GM10248 (cell line): ENCODE data around the gene ANO2.

Experiments
- CTCF ChIA-PET: fragments of 300-600 bp; sonication (Branson Sonifier 250); formaldehyde crosslinking; extraction: SDS; loops from one replicate; lab custom pipeline; 2021; ENCODE audit warnings: antibody characterized with exemption; lab: Yijun Ruan, JAX
- POLR2A ChIA-PET: fragments of 350-650 bp; sonication (Branson Sonifier 250); formaldehyde crosslinking; extraction: SDS; loops from one replicate; lab custom pipeline; 2020; ENCODE audit warnings: antibody characterized with exemption; lab: Yijun Ruan, JAX
- DNase-seq: peaks from one replicate; pipeline ENCODE4 v3.0.0; 2012; ENCODE audit errors: extremely low spot score
- CTCF ChIP-seq: IDR thresholded peaks from 2 replicates; pipeline ENCODE4 v1.5.1; 2012; ENCODE audit warnings: mild to moderate bottlenecking, low read depth; ENCODE audit errors: extremely low read depth, missing control alignments, control extremely low read depth

The ANO2 gene

GRCh38 chr12:5776091-5776490 is 169.0 kb downstream of the ANO2 start:
- CTCF ChIA-PET: interaction anchor here (1.0 to 1.6 kb wide), 5 partner anchors 9 to 36 kb away, joined by 3 to 8 read pairs (median 3); no protein-coding TSS in a partner anchor
- DNase-seq: no peak
- TF ChIP-seq CTCF: no peak
- POLR2A ChIA-PET: no interaction called here

- TF ChIP-seq CTCF: no peak
- ChIA-PET CTCF (interaction anchor here (2.8 kb wide), 1 partner anchor 19 kb away, joined by 9 read pairs; no protein-coding TSS in a partner anchor), POLR2A (no interaction called here)
- no peak for DNase-seq
These were observed 171.5 kb downstream of the ANO2 start for GRCh38 chr12:5773550-5773949.

GRCh38 chr12:5771756-5772155 is 173.3 kb downstream of the ANO2 start:
- POLR2A ChIA-PET: no interaction called here

GRCh38 chr12:5770727-5771126 is 174.3 kb downstream of the ANO2 start:
- DNase-seq: no peak

More at GRCh38 chr12:5771756-5772155, 173.3 kb downstream of the ANO2 start:
- TF ChIP-seq CTCF: no peak
- CTCF ChIA-PET: interaction anchor here (1.6 kb wide), 1 partner anchor 25 kb away, joined by 3 read pairs; no protein-coding TSS in a partner anchor
- DNase-seq: no peak

GRCh38 chr12:5768581-5769196 is 176.4 kb downstream of the ANO2 start:
- no peak for TF ChIP-seq CTCF
- CTCF ChIA-PET: interaction anchor here (1.1 kb wide), 1 partner anchor 24 kb away, joined by 3 read pairs; no protein-coding TSS in a partner anchor

More at GRCh38 chr12:5770727-5771126, 174.3 kb downstream of the ANO2 start:
- no peak for TF ChIP-seq CTCF
- POLR2A ChIA-PET: no interaction called here
- CTCF ChIA-PET: interaction anchor here (0.9 kb wide), 1 partner anchor 26 kb away, joined by 4 read pairs; no protein-coding TSS in a partner anchor

GRCh38 chr12:5768171-5768570 is 176.9 kb downstream of the ANO2 start:
- TF ChIP-seq CTCF: no peak
- ChIA-PET POLR2A (no interaction called here), CTCF (interaction anchor here (1.1 kb wide), 1 partner anchor 23 kb away, joined by 3 read pairs; no protein-coding TSS in a partner anchor)
- no peak for DNase-seq

More at GRCh38 chr12:5768581-5769196, 176.4 kb downstream of the ANO2 start:
- no peak for DNase-seq
- POLR2A ChIA-PET: no interaction called here
